ENCODE measurements around the gene THAP4.
"Not testable (repeated sequence)": the region's sequence is repeated elsewhere in the genome, so short reads cannot be mapped to it uniquely, and the experiment has no call there.

The THAP4 gene

GRCh38 chr2:241665731-241666440 is 28.9 kb upstream of the THAP4 start:
- FAIRE-seq, result no peak

- FAIRE-seq, result not testable (repeated sequence)
Observed at GRCh38 chr2:241662731-241663130, 25.8 kb upstream of the THAP4 start.

- no peak for FAIRE-seq
Observed at GRCh38 chr2:241660593-241661213, 23.7 kb upstream of the THAP4 start.

GRCh38 chr2:241659150-241659739 is 22.3 kb upstream of the THAP4 start:
- no peak for FAIRE-seq

GRCh38 chr2:241658296-241658695 is 21.3 kb upstream of the THAP4 start:
- no peak for FAIRE-seq

- FAIRE-seq, result no peak
Observed at GRCh38 chr2:241657786-241658254, 20.9 kb upstream of the THAP4 start.

- no peak for FAIRE-seq
Observed at GRCh38 chr2:241656190-241656741, 19.3 kb upstream of the THAP4 start.

GRCh38 chr2:241655516-241656189 is 18.7 kb upstream of the THAP4 start:
- FAIRE-seq, result no peak

GRCh38 chr2:241654551-241654950 is 17.6 kb upstream of the THAP4 start:
- no peak for FAIRE-seq

- no peak for FAIRE-seq
Observed at GRCh38 chr2:241653210-241653750, 16.3 kb upstream of the THAP4 start.

GRCh38 chr2:241652722-241653121 is 15.8 kb upstream of the THAP4 start:
- no peak for FAIRE-seq

- FAIRE-seq, result no peak
Observed at GRCh38 chr2:241652142-241652541, 15.2 kb upstream of the THAP4 start.

GRCh38 chr2:241649927-241650326 is 13.0 kb upstream of the THAP4 start:
- FAIRE-seq, result no peak

GRCh38 chr2:241649404-241649803 is 12.4 kb upstream of the THAP4 start:
- no peak for FAIRE-seq

- FAIRE-seq, result no peak
Observed at GRCh38 chr2:241648453-241648852, 11.5 kb upstream of the THAP4 start.

- FAIRE-seq, result no peak
Observed at GRCh38 chr2:241645915-241646645, 9.1 kb upstream of the THAP4 start.

GRCh38 chr2:241645056-241645914 is 8.3 kb upstream of the THAP4 start:
- FAIRE-seq, result no peak

- FAIRE-seq, result no peak
Observed at GRCh38 chr2:241641631-241642030, 4.7 kb upstream of the THAP4 start.

GRCh38 chr2:241640165-241640795 is 3.3 kb upstream of the THAP4 start:
- FAIRE-seq, result no peak

- no peak for FAIRE-seq
Observed at GRCh38 chr2:241639385-241639784, 2.4 kb upstream of the THAP4 start.

GRCh38 chr2:241638940-241639339 is 2.0 kb upstream of the THAP4 start:
- FAIRE-seq, result no peak
